CD8-positive, alpha-beta memory T cell (primary cell): ENCODE results near the gene ETV4. TPM values are rescaled to one million over a fixed set of nuclear protein-coding genes. Genes with fewer than 3 reads are reported as not detected.
A peak's percentile ranks its signal among the peaks of the same experiment; 100 is the strongest.

Source experiments
- CTCF ChIA-PET: fragments of 350-600 bp; sonication (Branson Sonifier 250); formaldehyde crosslinking; loops from one replicate; lab custom pipeline; 2021; ENCODE audit warnings: antibody characterized with exemption; lab: Charles Lee
- POLR2A ChIA-PET: fragments of 350-600 bp; sonication (Branson Sonifier 250); formaldehyde crosslinking; loops from one replicate; lab custom pipeline; 2021; ENCODE audit warnings: antibody characterized with exemption; lab: Charles Lee
- DNase-seq, 5 donors: peaks; one replicate each; pipeline versions ENCODE4 v3.0.0 to v3.0.0-alpha.2; 2020 to 2022; ENCODE audit warnings: mixed read lengths in 1 of 5
- H3K27ac ChIP-seq: one replicate; pipeline ENCODE4 v1.7.0; 2013; ENCODE audit warnings: low read depth, mild to moderate bottlenecking, low read length, moderate library complexity
- H3K27me3 ChIP-seq: 2 replicates; pipeline ENCODE4 v1.7.0; 2013; ENCODE audit warnings: low read length, mild to moderate bottlenecking; ENCODE audit not compliant: insufficient read depth, poor library complexity, severe bottlenecking
- H3K36me3 ChIP-seq: 2 replicates; pipeline ENCODE4 v1.7.0; 2013; ENCODE audit warnings: mild to moderate bottlenecking, low read length, moderate library complexity; ENCODE audit not compliant: insufficient read depth
- H3K4me1 ChIP-seq: 2 replicates; pipeline ENCODE4 v1.7.0; 2013; ENCODE audit warnings: mild to moderate bottlenecking, low read length, moderate library complexity; ENCODE audit not compliant: insufficient read depth
- H3K4me3 ChIP-seq: 2 replicates; pipeline ENCODE4 v1.7.0; 2013; ENCODE audit warnings: mild to moderate bottlenecking, low read length
- H3K9me3 ChIP-seq: 2 replicates; pipeline ENCODE4 v1.7.0; 2013; ENCODE audit warnings: mild to moderate bottlenecking, low read length
- H3K27ac Mint-ChIP-seq, 8 donors: one replicate each; pipeline ENCODE4 v1.8.0; 2020 to 2021; ENCODE audit warnings: mixed read lengths in 8 of 8, mild to moderate bottlenecking in 6 of 8, inconsistent platforms in 3 of 8, moderate library complexity in 3 of 8
- H3K27me3 Mint-ChIP-seq, 2 donors: one replicate each; pipeline ENCODE4 v1.8.0; 2020 to 2021; ENCODE audit warnings: mixed read lengths in 2 of 2, mild to moderate bottlenecking in 1 of 2, moderate library complexity in 1 of 2
- H3K36me3 Mint-ChIP-seq, 3 donors: one replicate each; pipeline ENCODE4 v1.8.0; 2020 to 2021; ENCODE audit warnings: mixed read lengths in 3 of 3, inconsistent platforms in 1 of 3, mild to moderate bottlenecking in 1 of 3
- H3K4me1 Mint-ChIP-seq, 3 donors: one replicate each; pipeline ENCODE4 v1.8.0; 2020 to 2021; ENCODE audit warnings: mixed read lengths in 3 of 3, inconsistent platforms in 1 of 3, mild to moderate bottlenecking in 1 of 3
- H3K4me3 Mint-ChIP-seq, 7 donors: one replicate each; pipeline ENCODE4 v1.8.0; 2020 to 2021; ENCODE audit warnings: mixed read lengths in 7 of 7, mild to moderate bottlenecking in 6 of 7, moderate library complexity in 4 of 7, inconsistent platforms in 2 of 7
- H3K9me3 Mint-ChIP-seq, 5 donors: one replicate each; pipeline ENCODE4 v1.8.0; 2020 to 2022; ENCODE audit warnings: mixed read lengths in 5 of 5, mild to moderate bottlenecking in 3 of 5, moderate library complexity in 2 of 5, inconsistent platforms in 1 of 5
- polyA plus RNA-seq: library from polyadenylated mRNA; unstranded; fragments of 300-500 nt; fragmentation: Illumina TruSeq; gene quantifications from one replicate; pipeline ENCODE4 v1.2.3, GENCODE V29; 2021
- total RNA-seq, 2 experiments: library from RNA; stranded (reverse); gene quantifications; one replicate each; pipeline ENCODE4 v1.2.3, GENCODE V29; 2021

The ETV4 gene
- total and polyA plus RNA-seq, 3 experiments from 2014 or later = 0.09 to 6.4 (median 5.3) TPM

- Histone ChIP-seq H3K27me3 (no peaks in the 10 kb centered on the region), H3K4me1 (no peaks in the 10 kb centered on the region), H3K9me3 (no peaks in the 10 kb centered on the region), H3K4me3 (no peak overlapping the region), H3K36me3 (no peaks in the 10 kb centered on the region), H3K27ac (no peak overlapping the region)
- no peak overlapping the region for H3K27ac Mint-ChIP-seq
- DNase-seq = no peak
- H3K4me1 Mint-ChIP-seq = no peaks in the 10 kb centered on the region
- no peak overlapping the region for H3K4me3 Mint-ChIP-seq
- H3K9me3 Mint-ChIP-seq = no peaks in the 10 kb centered on the region
- ChIA-PET POLR2A (no interaction called here), CTCF (no interaction called here)
- no peaks in the 10 kb centered on the region for H3K36me3 Mint-ChIP-seq
- no peaks in the 10 kb centered on the region for H3K27me3 Mint-ChIP-seq
These were observed 11.2 kb downstream of the ETV4 start for GRCh38 chr17:43534909-43535308.

GRCh38 chr17:43533699-43534098, 12.4 kb downstream of the ETV4 start:
- no peaks in the 10 kb centered on the region for H3K27me3 ChIP-seq
- H3K36me3 Mint-ChIP-seq = peaks cover 0 to 4% (median 0%) of the 10 kb centered on the region in 3 donors
- no peaks in the 10 kb centered on the region for H3K27me3 Mint-ChIP-seq
- no peak overlapping the region for H3K27ac ChIP-seq
- H3K9me3 ChIP-seq = no peaks in the 10 kb centered on the region
- H3K27ac Mint-ChIP-seq = peak overlapping the region in 1 of 8 donors; percentile 82
- no peak overlapping the region for H3K4me3 ChIP-seq
- H3K4me1 ChIP-seq = no peaks in the 10 kb centered on the region
- no peaks in the 10 kb centered on the region for H3K36me3 ChIP-seq
- CTCF ChIA-PET = no interaction called here
- no peak overlapping the region for H3K4me3 Mint-ChIP-seq
- H3K9me3 Mint-ChIP-seq = no peaks in the 10 kb centered on the region
- H3K4me1 Mint-ChIP-seq = no peaks in the 10 kb centered on the region
- no peak for DNase-seq
- POLR2A ChIA-PET = no interaction called here

GRCh38 chr17:43532581-43532980, 13.6 kb downstream of the ETV4 start:
- Mint-ChIP-seq H3K27ac (no peak overlapping the region), H3K4me1 (no peaks in the 10 kb centered on the region), H3K36me3 (peaks cover 0 to 10% (median 0%) of the 10 kb centered on the region in 3 donors), H3K4me3 (no peak overlapping the region), H3K9me3 (no peaks in the 10 kb centered on the region), H3K27me3 (no peaks in the 10 kb centered on the region)
- no peak for DNase-seq
- no peaks in the 10 kb centered on the region for H3K27me3 ChIP-seq
- no peaks in the 10 kb centered on the region for H3K9me3 ChIP-seq
- CTCF ChIA-PET = no interaction called here
- H3K27ac ChIP-seq = no peak overlapping the region
- H3K4me1 ChIP-seq = no peaks in the 10 kb centered on the region
- H3K4me3 ChIP-seq = no peak overlapping the region
- no peaks in the 10 kb centered on the region for H3K36me3 ChIP-seq
- POLR2A ChIA-PET = no interaction called here

- H3K4me1 ChIP-seq = no peaks in the 10 kb centered on the region
- Mint-ChIP-seq H3K4me3 (no peak overlapping the region), H3K27ac (no peak overlapping the region), H3K36me3 (peaks cover 0 to 16% (median 0%) of the 10 kb centered on the region in 3 donors), H3K4me1 (no peaks in the 10 kb centered on the region), H3K27me3 (no peaks in the 10 kb centered on the region), H3K9me3 (no peaks in the 10 kb centered on the region)
- H3K36me3 ChIP-seq = no peaks in the 10 kb centered on the region
- H3K27ac ChIP-seq = no peak overlapping the region
- H3K4me3 ChIP-seq = no peak overlapping the region
- CTCF ChIA-PET = interaction anchor here (0.6 to 2.7 kb wide), 2 partner anchors 10 to 25 kb away, joined by 3 to 5 read pairs; no protein-coding TSS in a partner anchor
- no peaks in the 10 kb centered on the region for H3K27me3 ChIP-seq
- no peak for DNase-seq
- POLR2A ChIA-PET = no interaction called here
- no peaks in the 10 kb centered on the region for H3K9me3 ChIP-seq
These were observed 14.2 kb downstream of the ETV4 start for GRCh38 chr17:43531955-43532354.

GRCh38 chr17:43531082-43531378, 15.1 kb downstream of the ETV4 start:
- no peaks in the 10 kb centered on the region for H3K4me1 Mint-ChIP-seq
- Histone ChIP-seq H3K27me3 (no peaks in the 10 kb centered on the region), H3K9me3 (no peaks in the 10 kb centered on the region), H3K4me1 (no peaks in the 10 kb centered on the region), H3K27ac (no peak overlapping the region), H3K4me3 (no peak overlapping the region), H3K36me3 (peaks cover under 1% of the 10 kb centered on the region)
- H3K36me3 Mint-ChIP-seq = peaks cover 0 to 24% (median 2%) of the 10 kb centered on the region in 3 donors
- H3K9me3 Mint-ChIP-seq = no peaks in the 10 kb centered on the region
- CTCF ChIA-PET = interaction anchor here (2.7 kb wide), 1 partner anchor 11 kb away, joined by 5 read pairs; no protein-coding TSS in a partner anchor
- H3K27me3 Mint-ChIP-seq = no peaks in the 10 kb centered on the region
- POLR2A ChIA-PET = no interaction called here
- H3K4me3 Mint-ChIP-seq = no peak overlapping the region
- no peak for DNase-seq
- peak overlapping the region in 1 of 8 donors; percentile 33 for H3K27ac Mint-ChIP-seq

GRCh38 chr17:43530288-43531081, 15.7 kb downstream of the ETV4 start:
- Mint-ChIP-seq H3K27ac (peak overlapping the region in 1 of 8 donors; percentile 33), H3K27me3 (no peaks in the 10 kb centered on the region), H3K4me1 (no peaks in the 10 kb centered on the region), H3K36me3 (peaks cover 0 to 29% (median 3%) of the 10 kb centered on the region in 3 donors), H3K4me3 (no peak overlapping the region), H3K9me3 (no peaks in the 10 kb centered on the region)
- DNase-seq = no peak
- Histone ChIP-seq H3K36me3 (peaks cover 6% of the 10 kb centered on the region), H3K4me3 (no peak overlapping the region), H3K9me3 (no peaks in the 10 kb centered on the region), H3K27me3 (no peaks in the 10 kb centered on the region), H3K4me1 (no peaks in the 10 kb centered on the region), H3K27ac (no peak overlapping the region)
- ChIA-PET POLR2A (no interaction called here), CTCF (interaction anchor here (2.7 kb wide), 1 partner anchor 12 kb away, joined by 5 read pairs; no protein-coding TSS in a partner anchor)

GRCh38 chr17:43529947-43530287, 16.2 kb downstream of the ETV4 start:
- no peaks in the 10 kb centered on the region for H3K27me3 ChIP-seq
- H3K4me1 ChIP-seq = no peaks in the 10 kb centered on the region
- H3K27ac Mint-ChIP-seq = no peak overlapping the region
- ChIA-PET CTCF (interaction anchor here (2.7 kb wide), 1 partner anchor 12 kb away, joined by 5 read pairs; no protein-coding TSS in a partner anchor), POLR2A (no interaction called here)
- no peaks in the 10 kb centered on the region for H3K9me3 ChIP-seq
- peaks cover 12% of the 10 kb centered on the region for H3K36me3 ChIP-seq
- no peak overlapping the region for H3K27ac ChIP-seq
- DNase-seq = no peak
- H3K27me3 Mint-ChIP-seq = no peaks in the 10 kb centered on the region
- no peak overlapping the region for H3K4me3 ChIP-seq
- H3K4me1 Mint-ChIP-seq = no peaks in the 10 kb centered on the region
- H3K36me3 Mint-ChIP-seq = peaks cover 0 to 35% (median 3%) of the 10 kb centered on the region in 3 donors
- no peaks in the 10 kb centered on the region for H3K9me3 Mint-ChIP-seq
- no peak overlapping the region for H3K4me3 Mint-ChIP-seq

GRCh38 chr17:43528988-43529814, 16.9 kb downstream of the ETV4 start:
- Mint-ChIP-seq H3K36me3 (peaks cover 0 to 42% (median 7%) of the 10 kb centered on the region in 3 donors), H3K4me3 (no peak overlapping the region), H3K9me3 (no peaks in the 10 kb centered on the region), H3K4me1 (no peaks in the 10 kb centered on the region), H3K27me3 (no peaks in the 10 kb centered on the region), H3K27ac (no peak overlapping the region)
- no peaks in the 10 kb centered on the region for H3K27me3 ChIP-seq
- H3K27ac ChIP-seq = no peak overlapping the region
- H3K4me3 ChIP-seq = no peak overlapping the region
- no peak for DNase-seq
- peaks cover 18% of the 10 kb centered on the region for H3K36me3 ChIP-seq
- POLR2A ChIA-PET = interaction anchor here (0.5 kb wide), 1 partner anchor 103 kb away, joined by 3 read pairs; no protein-coding TSS in a partner anchor
- H3K4me1 ChIP-seq = no peaks in the 10 kb centered on the region
- H3K9me3 ChIP-seq = no peaks in the 10 kb centered on the region
- CTCF ChIA-PET = interaction anchor here (2.7 kb wide), 1 partner anchor 13 kb away, joined by 5 read pairs; no protein-coding TSS in a partner anchor
